Adrenal gland (tissue), 5 donors: ENCODE data around the gene TMEM243.

Source experiments
- CTCF ChIP-seq, 6 experiments: fragments of 450-650 bp in 4 of 6; fragments of 200-600 bp in 2 of 6; sonication (generic) in 1 of 6; IDR thresholded peaks; 1 replicate in 5 of 6; 2 replicates in 1 of 6; pipeline versions ENCODE4 v1.5.1 to v1.8.0; 2016 to 2021; ENCODE audit warnings: antibody characterized with exemption in 6 of 6, mild to moderate bottlenecking in 2 of 6, moderate library complexity in 1 of 6
- POLR2A ChIP-seq, 2 donors: fragments of 450-650 bp; IDR thresholded peaks; one replicate each; pipeline ENCODE4 v1.6.1; 2017; ENCODE audit warnings: antibody characterized with exemption in 2 of 2, mild to moderate bottlenecking in 2 of 2, moderate library complexity in 1 of 2
- donor health status: DM: no; HTN: no; CAD: no.

DNA sequence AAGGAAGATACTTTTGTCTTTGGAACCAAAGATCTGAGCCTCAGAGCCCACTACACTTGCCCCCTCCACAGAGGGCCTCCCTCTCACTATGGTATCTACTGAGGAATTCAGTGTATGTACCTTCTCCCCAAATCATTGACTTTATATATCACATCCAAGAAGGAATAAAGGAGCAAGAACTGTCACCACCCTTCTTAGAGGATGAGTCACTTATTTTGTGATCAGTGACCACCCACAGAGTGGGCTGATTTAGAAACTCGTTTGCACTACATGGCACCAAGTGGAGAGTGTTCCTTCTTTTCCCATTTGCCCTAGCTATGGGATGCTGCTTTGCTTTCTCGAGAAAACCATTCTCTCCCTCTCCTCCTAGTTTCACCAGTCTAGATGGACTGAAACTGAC lies 5.7 kb downstream of the TMEM243 start:
- TF ChIP-seq CTCF (IDR thresholded peaks at IDR 0.05) (no peak), POLR2A (IDR thresholded peaks at IDR 0.05) (no peak)
